Liver (tissue), 3 donors: ENCODE measurements around the gene CALR.
"Not testable (repeated sequence)": the region's sequence is repeated elsewhere in the genome, so short reads cannot be mapped to it uniquely, and the experiment has no call there.

Experiments
- ATF3 ChIP-seq: IDR thresholded peaks from 2 replicates; pipeline ENCODE4 v1.6.1; 2016; ENCODE audit warnings: antibody characterized with exemption
- CTCF ChIP-seq: fragments of 150-350 bp; IDR thresholded peaks from 2 replicates; pipeline ENCODE4 v1.5.1; 2017; ENCODE audit warnings: improper control_type of control experiment, low read depth, low read length; ENCODE audit not compliant: missing input control
- EGR1 ChIP-seq, 2 donors: IDR thresholded peaks; 2 replicates each; pipeline ENCODE4 v1.6.1; 2016 to 2018; ENCODE audit warnings: antibody characterized with exemption in 2 of 2, low read depth in 2 of 2
- GABPA ChIP-seq, 2 donors: IDR thresholded peaks in 1 of 2; conservative IDR thresholded peaks in 1 of 2; 2 replicates each; pipeline ENCODE4 v1.6.1; 2016; ENCODE audit warnings: antibody characterized with exemption in 2 of 2, mild to moderate bottlenecking in 1 of 2, moderate library complexity in 1 of 2
- HNF4A ChIP-seq, 2 donors: conservative IDR thresholded peaks; 2 replicates each; pipeline ENCODE4 v1.6.1; 2016; ENCODE audit warnings: antibody characterized with exemption in 2 of 2, mild to moderate bottlenecking in 2 of 2
- JUND ChIP-seq, 2 donors: IDR thresholded peaks; 2 replicates each; pipeline ENCODE4 v1.6.1; 2016; ENCODE audit warnings: antibody characterized with exemption in 2 of 2
- MAX ChIP-seq: IDR thresholded peaks from 2 replicates; pipeline ENCODE4 v1.6.1; 2016; ENCODE audit warnings: antibody characterized with exemption
- RAD21 ChIP-seq, 2 donors: IDR thresholded peaks; 2 replicates each; pipeline ENCODE4 v1.6.1; 2016; ENCODE audit warnings: antibody characterized with exemption in 2 of 2, mild to moderate bottlenecking in 2 of 2
- REST ChIP-seq: IDR thresholded peaks from 2 replicates; pipeline ENCODE4 v1.6.1; 2016; ENCODE audit warnings: antibody characterized with exemption, mild to moderate bottlenecking
- RXRA ChIP-seq, 2 donors: IDR thresholded peaks; 2 replicates each; pipeline ENCODE4 v1.6.1; 2017 to 2018; ENCODE audit warnings: antibody characterized with exemption in 2 of 2, mild to moderate bottlenecking in 1 of 2
- SP1 ChIP-seq: IDR thresholded peaks from 2 replicates; pipeline ENCODE4 v1.6.1; 2018; ENCODE audit warnings: antibody characterized with exemption, mild to moderate bottlenecking
- TAF1 ChIP-seq: conservative IDR thresholded peaks from 2 replicates; pipeline ENCODE4 v1.6.1; 2016; ENCODE audit warnings: antibody characterized with exemption, mild to moderate bottlenecking
- YY1 ChIP-seq: IDR thresholded peaks from 2 replicates; pipeline ENCODE4 v1.6.1; 2016; ENCODE audit warnings: antibody characterized with exemption, mild to moderate bottlenecking
- ZBTB33 ChIP-seq: IDR thresholded peaks from 2 replicates; pipeline ENCODE4 v1.6.1; 2016; ENCODE audit warnings: antibody characterized with exemption
- donor health status: healthy.
- donor health status: healthy.

GRCh38 chr19:12957389-12957952, 19.1 kb downstream of the CALR start:
- TF ChIP-seq CTCF; TAF1; ZBTB33; SP1; RAD21 (IDR thresholded peaks at IDR 0.05); GABPA (IDR thresholded peaks at IDR 0.05 in 1 of 2, conservative IDR thresholded peaks at IDR 0.05 in 1 of 2); JUND (IDR thresholded peaks at IDR 0.05); MAX; ATF3; YY1; HNF4A (conservative IDR thresholded peaks at IDR 0.05); EGR1 (IDR thresholded peaks at IDR 0.05; ENCODE audit: low read depth in 2 of 2); RXRA (IDR thresholded peaks at IDR 0.05): not testable (repeated sequence)
- peak; percentile 7 for TF ChIP-seq REST
